K562 (cell line): Measurements from ENCODE around the gene SUSD3. TPM values are rescaled to one million over a fixed set of nuclear protein-coding genes. Genes with fewer than 3 reads are reported as not detected.

Experiments used
- ATAC-seq: fragments of 200-7000 bp; cut with Tn5 transposase; 3 replicates; pipeline ENCODE4 v1.9.1; 2020; ENCODE audit warnings: moderate library complexity
- BruUV-seq: library from RNA; stranded (reverse); fragments of 400-500 nt; replicated peaks from 2 replicates; lab custom pipeline; 2021; lab: Mats Ljungman, UMichigan
- CTCF ChIA-PET: fragments of 300-600 bp; formaldehyde crosslinking; extraction: SDS; loops from one replicate; lab custom pipeline; 2021; ENCODE audit warnings: low intra/inter-chr PET ratio; lab: Yijun Ruan, JAX
- POLR2A ChIA-PET: fragments of 300-600, 350-650 bp; sonication (Branson Sonifier 250); formaldehyde crosslinking; extraction: SDS; loops from one replicate; lab custom pipeline; 2021; ENCODE audit warnings: antibody characterized with exemption, inconsistent platforms; lab: Yijun Ruan, JAX
- DNase-seq, 4 experiments: peaks; one replicate each; pipeline versions ENCODE4 v3.0.0 to v3.0.0-alpha.2; 2011 to 2018; ENCODE audit warnings: low spot score in 3 of 4, mixed read lengths in 3 of 4; ENCODE audit errors: extremely low read depth in 1 of 4
- FAIRE-seq: peaks from 2 replicates; lab custom pipeline; 2011; peaks lifted over from hg19 to GRCh38; lab: Jason Lieb, UNC
- H2AFZ ChIP-seq: 2 replicates; pipeline ENCODE4 v1.6.0; 2011; ENCODE audit warnings: low read depth, low read length, control low read depth, inconsistent platforms
- H3K27ac ChIP-seq: fragments of 200-600 bp; 3 replicates; pipeline ENCODE4 v1.8.0; 2011; ENCODE audit warnings: low read depth, mild to moderate bottlenecking, control low read depth, inconsistent platforms, low read length, moderate library complexity, mixed read lengths; ENCODE audit errors: extremely low read depth
- H3K27me3 ChIP-seq, 2 experiments: fragments of 300-600 bp in 1 of 2; 2 replicates in 1 of 2; 3 replicates in 1 of 2; pipeline versions ENCODE4 v1.6.0 to v1.8.0; 2011; ENCODE audit warnings: inconsistent platforms in 2 of 2, low read length in 2 of 2, mild to moderate bottlenecking in 1 of 2, mixed read lengths in 1 of 2, moderate library complexity in 1 of 2; ENCODE audit not compliant: control insufficient read depth in 2 of 2, insufficient read depth in 2 of 2
- H3K36me3 ChIP-seq: fragments of 300-600 bp; 3 replicates; pipeline ENCODE4 v1.8.0; 2011; ENCODE audit warnings: mild to moderate bottlenecking, low read length, inconsistent platforms; ENCODE audit not compliant: control insufficient read depth, insufficient read depth
- H3K4me1 ChIP-seq, 2 experiments: fragments of 200-600 bp in 1 of 2; replicated peaks in 1 of 2; 2 replicates in 1 of 2; 3 replicates in 1 of 2; pipeline versions ENCODE4 v1.5.1 to v1.8.0; 2011; ENCODE audit warnings: inconsistent platforms in 2 of 2, low read length in 2 of 2, mild to moderate bottlenecking in 1 of 2, mixed read lengths in 1 of 2, moderate library complexity in 1 of 2; ENCODE audit not compliant: control insufficient read depth in 2 of 2, insufficient read depth in 2 of 2
- H3K4me2 ChIP-seq: 2 replicates; pipeline ENCODE4 v1.6.1; 2011; ENCODE audit warnings: low read length, control low read depth, inconsistent platforms, mixed read lengths; ENCODE audit not compliant: insufficient read depth
- H3K4me3 ChIP-seq: fragments of 200-600 bp; sonication (generic), shearing (Covaris generic); 2 replicates; pipeline ENCODE4 v1.5.1; 2016; ENCODE audit warnings: control low read depth, inconsistent platforms
- H3K79me2 ChIP-seq: fragments of 200-600 bp; 3 replicates; pipeline ENCODE4 v1.8.0; 2011; ENCODE audit warnings: low read length, inconsistent platforms; ENCODE audit not compliant: control insufficient read depth, insufficient read depth
- H3K9ac ChIP-seq, 2 experiments: 2 replicates each; pipeline versions ENCODE4 v1.6.0 to v1.6.1; 2011; ENCODE audit warnings: low read depth in 2 of 2, low read length in 2 of 2, control low read depth in 1 of 2, inconsistent platforms in 1 of 2, mild to moderate bottlenecking in 1 of 2, mixed read lengths in 1 of 2; ENCODE audit not compliant: insufficient read depth in 1 of 2
- H3K9me1 ChIP-seq: one replicate; pipeline ENCODE4 v1.6.0; 2011; ENCODE audit warnings: inconsistent platforms, mild to moderate bottlenecking, low read length, moderate library complexity; ENCODE audit not compliant: control insufficient read depth, insufficient read depth
- H3K9me3 ChIP-seq: replicated peaks from 2 replicates; pipeline ENCODE4 v1.5.1; 2011; ENCODE audit warnings: low read depth, low read length, inconsistent platforms; ENCODE audit not compliant: control insufficient read depth, insufficient read depth
- H4K20me1 ChIP-seq: replicated peaks from 2 replicates; pipeline ENCODE4 v1.6.1; 2011; ENCODE audit warnings: low read length, inconsistent platforms, mixed read lengths; ENCODE audit not compliant: control insufficient read depth, insufficient read depth
- BRF1 ChIP-seq: IDR thresholded peaks from 3 replicates; pipeline ENCODE4 v1.6.1; 2011; ENCODE audit warnings: borderline replicate concordance, mild to moderate bottlenecking; ENCODE audit not compliant: insufficient read length; ENCODE audit errors: extremely low read depth
- HMG20B ChIP-seq: fragments of 250-450 bp; sonication (Bioruptor Pico); IDR thresholded peaks from 2 replicates; pipeline ENCODE4 v1.5.0; 2021; ENCODE audit warnings: mild to moderate bottlenecking
- MEIS2 ChIP-seq: fragments of 450-650 bp; IDR thresholded peaks from 2 replicates; pipeline ENCODE4 v1.6.1; 2014; ENCODE audit warnings: mild to moderate bottlenecking; ENCODE audit not compliant: partially characterized antibody
- PML ChIP-seq: IDR thresholded peaks from 2 replicates; pipeline ENCODE4 v1.6.1; 2012; ENCODE audit warnings: low read length, inconsistent platforms
- ZNF23 ChIP-seq: fragments of 250-450 bp; sonication (Bioruptor Pico); IDR thresholded peaks from 2 replicates; pipeline ENCODE4 v1.4.0; 2020; ENCODE audit warnings: mild to moderate bottlenecking
- WGBS: fragments of 100-300 bp; shearing (Covaris generic); methylation state at CpG from one replicate; pipeline ENCODE4 v1.1.6; 2016; ENCODE audit warnings: low coverage, mixed read lengths; ENCODE audit not compliant: insufficient coverage; ENCODE audit errors: missing lambda C conversion rate; 5-methylcytosine and 5-hydroxymethylcytosine counted together
- in situ Hi-C: fragments of 300-500 bp; cut with MboI; formaldehyde crosslinking; loops from 4 replicates; pipeline ENCODE4 v1.15.0; 2018; ENCODE audit warnings: inconsistent platforms, mixed read lengths
- intact Hi-C: fragments of 100-400 bp; cut with micrococcal nuclease; formaldehyde crosslinking; loops from 2 replicates; pipeline ENCODE4 v1.14.2; 2022
- polyA plus RNA-seq, 8 experiments: library from polyadenylated mRNA; depleted of rRNA in 4 of 8; stranded (reverse) in 5 of 8; unstranded in 3 of 8; fragments of >200 nt; fragmentation: Nextera tagmentation in 2 of 8; fragmentation: Illumina TruSeq in 1 of 8; extraction: Ambion mirVana in 2 of 8; extraction: Trizol in 1 of 8; gene quantifications; 2 replicates each; pipeline versions ENCODE4 v1.2.1 to v1.2.3, GENCODE V29; 2011 to 2014; ENCODE audit warnings: inconsistent platforms in 1 of 8, missing spikeins in 1 of 8
- total RNA-seq, 7 experiments: library from RNA; depleted of rRNA in 6 of 7; stranded (reverse); fragments of >200 nt in 6 of 7; fragmentation: Illumina TruSeq in 2 of 7; extraction: Trizol in 2 of 7; gene quantifications; 2 replicates each; pipeline versions ENCODE4 v1.2.1 to v1.2.3, GENCODE V29; 2011 to 2021; ENCODE audit warnings: low replicate concordance in 1 of 7
- TF ChIP-seq, protein P1 (sequence below): fragments of 250-450 bp; sonication (Bioruptor Pico); IDR thresholded peaks from 2 replicates; pipeline ENCODE4 v1.8.0; 2021; ENCODE audit warnings: moderate library complexity, mild to moderate bottlenecking, inconsistent platforms
- TF ChIP-seq, protein P2 (sequence below), 2 experiments: fragments of 150-350 bp in 1 of 2; IDR thresholded peaks; 2 replicates each; pipeline ENCODE4 v1.6.1; 2012 to 2016; ENCODE audit warnings: low read depth in 2 of 2, low read length in 2 of 2, mild to moderate bottlenecking in 1 of 2, moderate library complexity in 1 of 2
- TF ChIP-seq, protein P3 (sequence below): sonication (generic); formaldehyde crosslinking; IDR thresholded peaks from 2 replicates; pipeline ENCODE4 v1.8.0; 2022; ENCODE audit warnings: mild to moderate bottlenecking, missing genetic modification reagents

The SUSD3 gene
- total and polyA plus RNA-seq, 9 of the 15 experiments (the other 6 are each of a cell fraction or from before 2014, with no cell fraction given) = 1.3 to 21.7 (median 11.4) TPM

GRCh38 chr9:93086447-93087224 lies 28.1 kb downstream of the SUSD3 start (continued):
- TF ChIP-seq HMG20B (CRISPR knock-in tag) (no peak), MEIS2 (peak; percentile 83)
- TF ChIP-seq, protein P1, sequence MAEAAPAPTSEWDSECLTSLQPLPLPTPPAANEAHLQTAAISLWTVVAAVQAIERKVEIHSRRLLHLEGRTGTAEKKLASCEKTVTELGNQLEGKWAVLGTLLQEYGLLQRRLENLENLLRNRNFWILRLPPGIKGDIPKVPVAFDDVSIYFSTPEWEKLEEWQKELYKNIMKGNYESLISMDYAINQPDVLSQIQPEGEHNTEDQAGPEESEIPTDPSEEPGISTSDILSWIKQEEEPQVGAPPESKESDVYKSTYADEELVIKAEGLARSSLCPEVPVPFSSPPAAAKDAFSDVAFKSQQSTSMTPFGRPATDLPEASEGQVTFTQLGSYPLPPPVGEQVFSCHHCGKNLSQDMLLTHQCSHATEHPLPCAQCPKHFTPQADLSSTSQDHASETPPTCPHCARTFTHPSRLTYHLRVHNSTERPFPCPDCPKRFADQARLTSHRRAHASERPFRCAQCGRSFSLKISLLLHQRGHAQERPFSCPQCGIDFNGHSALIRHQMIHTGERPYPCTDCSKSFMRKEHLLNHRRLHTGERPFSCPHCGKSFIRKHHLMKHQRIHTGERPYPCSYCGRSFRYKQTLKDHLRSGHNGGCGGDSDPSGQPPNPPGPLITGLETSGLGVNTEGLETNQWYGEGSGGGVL (CRISPR knock-in tag) = no peak

DNA sequence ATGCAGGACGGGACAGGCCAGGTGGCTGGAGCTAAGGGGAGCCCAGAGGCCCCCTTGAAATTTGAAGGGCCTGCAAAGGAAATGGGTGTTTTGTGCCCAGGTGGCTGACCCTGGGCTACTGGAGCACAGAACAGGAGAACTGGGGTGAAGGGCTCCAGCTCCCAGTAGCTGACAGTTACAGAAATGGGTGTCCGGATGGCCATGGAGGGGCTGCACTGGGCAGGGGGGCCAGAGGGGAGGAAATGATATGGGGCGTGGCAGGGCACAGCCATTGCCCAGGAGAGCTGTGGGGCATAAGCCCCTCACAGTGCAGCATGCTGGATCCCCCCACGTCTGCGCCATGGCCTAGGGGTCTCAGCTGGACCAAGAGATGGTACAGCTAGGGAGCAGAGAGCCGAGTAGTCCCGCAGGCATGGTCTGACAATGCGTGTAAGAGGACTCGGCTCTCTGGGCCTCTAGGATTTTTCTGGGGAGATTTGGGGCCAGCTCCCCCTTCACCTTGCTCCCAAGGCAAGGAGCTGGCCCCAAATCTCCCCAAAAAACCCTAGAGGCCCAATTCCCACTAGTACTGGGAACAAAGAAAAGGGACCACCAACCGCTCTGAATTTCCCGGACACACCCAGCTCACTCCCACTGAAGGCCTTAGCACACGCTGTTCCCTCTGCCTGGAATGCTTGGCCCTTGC lies 29.6 kb downstream of the SUSD3 start:
- no peaks in the 10 kb centered on the region for H3K27me3 ChIP-seq
- no peaks in the 10 kb centered on the region for H4K20me1 ChIP-seq
- H3K9ac ChIP-seq = no peak overlapping the region
- ChIA-PET CTCF (no interaction called here), POLR2A (interaction anchor here (0.8 to 1.2 kb wide), 3 partner anchors 24 to 32 kb away, joined by 3 read pairs; no protein-coding TSS in a partner anchor)
- no peaks in the 10 kb centered on the region; the same call in 1 of the 2 replicates for H3K9me3 ChIP-seq
- BruUV-seq = no TSS peak
- H3K27ac ChIP-seq = no peak overlapping the region
- no peaks in the 10 kb centered on the region for H3K9me1 ChIP-seq
- FAIRE-seq (no peak), DNase-seq (no peak), ATAC-seq (no peak)
- intact Hi-C loops = no loop called here
- peaks cover 2 to 12% of the 10 kb centered on the region in 2 experiments; a peak in 4 of 5 replicates for H3K4me1 ChIP-seq
- in situ Hi-C loops = no loop called here
- H3K4me3 ChIP-seq = no peak overlapping the region
- peaks cover 7% of the 10 kb centered on the region; the same call in 1 of the 3 replicates for H3K36me3 ChIP-seq
- H3K4me2 ChIP-seq = no peak overlapping the region
- no peak overlapping the region for H2AFZ ChIP-seq
- H3K79me2 ChIP-seq = no peaks in the 10 kb centered on the region
- 83% methylated on average over 7 of the region's 12 CpGs for WGBS
- TF ChIP-seq BRF1 (no peak), PML (no peak), ZNF23 (CRISPR knock-in tag) (no peak)
- TF ChIP-seq, protein P2, sequence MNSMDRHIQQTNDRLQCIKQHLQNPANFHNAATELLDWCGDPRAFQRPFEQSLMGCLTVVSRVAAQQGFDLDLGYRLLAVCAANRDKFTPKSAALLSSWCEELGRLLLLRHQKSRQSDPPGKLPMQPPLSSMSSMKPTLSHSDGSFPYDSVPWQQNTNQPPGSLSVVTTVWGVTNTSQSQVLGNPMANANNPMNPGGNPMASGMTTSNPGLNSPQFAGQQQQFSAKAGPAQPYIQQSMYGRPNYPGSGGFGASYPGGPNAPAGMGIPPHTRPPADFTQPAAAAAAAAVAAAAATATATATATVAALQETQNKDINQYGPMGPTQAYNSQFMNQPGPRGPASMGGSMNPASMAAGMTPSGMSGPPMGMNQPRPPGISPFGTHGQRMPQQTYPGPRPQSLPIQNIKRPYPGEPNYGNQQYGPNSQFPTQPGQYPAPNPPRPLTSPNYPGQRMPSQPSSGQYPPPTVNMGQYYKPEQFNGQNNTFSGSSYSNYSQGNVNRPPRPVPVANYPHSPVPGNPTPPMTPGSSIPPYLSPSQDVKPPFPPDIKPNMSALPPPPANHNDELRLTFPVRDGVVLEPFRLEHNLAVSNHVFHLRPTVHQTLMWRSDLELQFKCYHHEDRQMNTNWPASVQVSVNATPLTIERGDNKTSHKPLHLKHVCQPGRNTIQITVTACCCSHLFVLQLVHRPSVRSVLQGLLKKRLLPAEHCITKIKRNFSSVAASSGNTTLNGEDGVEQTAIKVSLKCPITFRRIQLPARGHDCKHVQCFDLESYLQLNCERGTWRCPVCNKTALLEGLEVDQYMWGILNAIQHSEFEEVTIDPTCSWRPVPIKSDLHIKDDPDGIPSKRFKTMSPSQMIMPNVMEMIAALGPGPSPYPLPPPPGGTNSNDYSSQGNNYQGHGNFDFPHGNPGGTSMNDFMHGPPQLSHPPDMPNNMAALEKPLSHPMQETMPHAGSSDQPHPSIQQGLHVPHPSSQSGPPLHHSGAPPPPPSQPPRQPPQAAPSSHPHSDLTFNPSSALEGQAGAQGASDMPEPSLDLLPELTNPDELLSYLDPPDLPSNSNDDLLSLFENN (IDR thresholded peaks at IDR 0.05; ENCODE audit: low read depth in 2 of 2, low read length in 2 of 2) = no peak
- TF ChIP-seq, protein P3, sequence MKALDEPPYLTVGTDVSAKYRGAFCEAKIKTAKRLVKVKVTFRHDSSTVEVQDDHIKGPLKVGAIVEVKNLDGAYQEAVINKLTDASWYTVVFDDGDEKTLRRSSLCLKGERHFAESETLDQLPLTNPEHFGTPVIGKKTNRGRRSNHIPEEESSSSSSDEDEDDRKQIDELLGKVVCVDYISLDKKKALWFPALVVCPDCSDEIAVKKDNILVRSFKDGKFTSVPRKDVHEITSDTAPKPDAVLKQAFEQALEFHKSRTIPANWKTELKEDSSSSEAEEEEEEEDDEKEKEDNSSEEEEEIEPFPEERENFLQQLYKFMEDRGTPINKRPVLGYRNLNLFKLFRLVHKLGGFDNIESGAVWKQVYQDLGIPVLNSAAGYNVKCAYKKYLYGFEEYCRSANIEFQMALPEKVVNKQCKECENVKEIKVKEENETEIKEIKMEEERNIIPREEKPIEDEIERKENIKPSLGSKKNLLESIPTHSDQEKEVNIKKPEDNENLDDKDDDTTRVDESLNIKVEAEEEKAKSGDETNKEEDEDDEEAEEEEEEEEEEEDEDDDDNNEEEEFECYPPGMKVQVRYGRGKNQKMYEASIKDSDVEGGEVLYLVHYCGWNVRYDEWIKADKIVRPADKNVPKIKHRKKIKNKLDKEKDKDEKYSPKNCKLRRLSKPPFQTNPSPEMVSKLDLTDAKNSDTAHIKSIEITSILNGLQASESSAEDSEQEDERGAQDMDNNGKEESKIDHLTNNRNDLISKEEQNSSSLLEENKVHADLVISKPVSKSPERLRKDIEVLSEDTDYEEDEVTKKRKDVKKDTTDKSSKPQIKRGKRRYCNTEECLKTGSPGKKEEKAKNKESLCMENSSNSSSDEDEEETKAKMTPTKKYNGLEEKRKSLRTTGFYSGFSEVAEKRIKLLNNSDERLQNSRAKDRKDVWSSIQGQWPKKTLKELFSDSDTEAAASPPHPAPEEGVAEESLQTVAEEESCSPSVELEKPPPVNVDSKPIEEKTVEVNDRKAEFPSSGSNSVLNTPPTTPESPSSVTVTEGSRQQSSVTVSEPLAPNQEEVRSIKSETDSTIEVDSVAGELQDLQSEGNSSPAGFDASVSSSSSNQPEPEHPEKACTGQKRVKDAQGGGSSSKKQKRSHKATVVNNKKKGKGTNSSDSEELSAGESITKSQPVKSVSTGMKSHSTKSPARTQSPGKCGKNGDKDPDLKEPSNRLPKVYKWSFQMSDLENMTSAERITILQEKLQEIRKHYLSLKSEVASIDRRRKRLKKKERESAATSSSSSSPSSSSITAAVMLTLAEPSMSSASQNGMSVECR (CRISPR knock-in tag) = no peak
